Measurements from ENCODE around the gene CTIF. TPM values are rescaled to one million over a fixed set of nuclear protein-coding genes. Genes with fewer than 3 reads are reported as not detected.

Gene CTIF
- total and polyA plus RNA-seq, 4 donors: 12.2 to 45.7 (median 32.6) TPM

GRCh38 chr18:48667276-48668254 is 128.7 kb downstream of the CTIF start:
- Histone ChIP-seq H3K27me3 (ENCODE audit: control insufficient read depth in 3 of 3, insufficient read depth in 3 of 3, low read length in 2 of 3) (no peaks in the 10 kb centered on the region), H3K27ac (ENCODE audit: low read depth in 1 of 2, low read length in 1 of 2) (no peak overlapping the region), H3K9me3 (ENCODE audit: control insufficient read depth in 4 of 4, insufficient read depth in 3 of 4, low read length in 3 of 4) (peaks cover 0 to 6% (median 3%) of the 10 kb centered on the region in 4 donors), H3K9ac (ENCODE audit: insufficient read depth in 1 of 2, low read length in 2 of 2) (no peak overlapping the region), H3K36me3 (ENCODE audit: control insufficient read depth in 4 of 4, insufficient read depth in 4 of 4, low read length in 4 of 4) (peaks cover 13 to 35% (median 20%) of the 10 kb centered on the region in 4 donors), H3K4me1 (ENCODE audit: control insufficient read depth in 5 of 5, insufficient read depth in 5 of 5, low read length in 5 of 5) (peaks cover 0 to 9% (median 6%) of the 10 kb centered on the region in 5 donors), H3K4me3 (no peak overlapping the region)
- DNase-seq: no peak
- WGBS, 2 donors: 94 to 95% methylated on average over 13 of the region's 13 CpGs
- TF ChIP-seq, protein P1, sequence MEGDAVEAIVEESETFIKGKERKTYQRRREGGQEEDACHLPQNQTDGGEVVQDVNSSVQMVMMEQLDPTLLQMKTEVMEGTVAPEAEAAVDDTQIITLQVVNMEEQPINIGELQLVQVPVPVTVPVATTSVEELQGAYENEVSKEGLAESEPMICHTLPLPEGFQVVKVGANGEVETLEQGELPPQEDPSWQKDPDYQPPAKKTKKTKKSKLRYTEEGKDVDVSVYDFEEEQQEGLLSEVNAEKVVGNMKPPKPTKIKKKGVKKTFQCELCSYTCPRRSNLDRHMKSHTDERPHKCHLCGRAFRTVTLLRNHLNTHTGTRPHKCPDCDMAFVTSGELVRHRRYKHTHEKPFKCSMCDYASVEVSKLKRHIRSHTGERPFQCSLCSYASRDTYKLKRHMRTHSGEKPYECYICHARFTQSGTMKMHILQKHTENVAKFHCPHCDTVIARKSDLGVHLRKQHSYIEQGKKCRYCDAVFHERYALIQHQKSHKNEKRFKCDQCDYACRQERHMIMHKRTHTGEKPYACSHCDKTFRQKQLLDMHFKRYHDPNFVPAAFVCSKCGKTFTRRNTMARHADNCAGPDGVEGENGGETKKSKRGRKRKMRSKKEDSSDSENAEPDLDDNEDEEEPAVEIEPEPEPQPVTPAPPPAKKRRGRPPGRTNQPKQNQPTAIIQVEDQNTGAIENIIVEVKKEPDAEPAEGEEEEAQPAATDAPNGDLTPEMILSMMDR (IDR thresholded peaks at IDR 0.05; ENCODE audit: control extremely low read depth, extremely low read depth): no peak
- no peak for ATAC-seq (ENCODE audit: insufficient read depth, low FRiP score)

DNA sequence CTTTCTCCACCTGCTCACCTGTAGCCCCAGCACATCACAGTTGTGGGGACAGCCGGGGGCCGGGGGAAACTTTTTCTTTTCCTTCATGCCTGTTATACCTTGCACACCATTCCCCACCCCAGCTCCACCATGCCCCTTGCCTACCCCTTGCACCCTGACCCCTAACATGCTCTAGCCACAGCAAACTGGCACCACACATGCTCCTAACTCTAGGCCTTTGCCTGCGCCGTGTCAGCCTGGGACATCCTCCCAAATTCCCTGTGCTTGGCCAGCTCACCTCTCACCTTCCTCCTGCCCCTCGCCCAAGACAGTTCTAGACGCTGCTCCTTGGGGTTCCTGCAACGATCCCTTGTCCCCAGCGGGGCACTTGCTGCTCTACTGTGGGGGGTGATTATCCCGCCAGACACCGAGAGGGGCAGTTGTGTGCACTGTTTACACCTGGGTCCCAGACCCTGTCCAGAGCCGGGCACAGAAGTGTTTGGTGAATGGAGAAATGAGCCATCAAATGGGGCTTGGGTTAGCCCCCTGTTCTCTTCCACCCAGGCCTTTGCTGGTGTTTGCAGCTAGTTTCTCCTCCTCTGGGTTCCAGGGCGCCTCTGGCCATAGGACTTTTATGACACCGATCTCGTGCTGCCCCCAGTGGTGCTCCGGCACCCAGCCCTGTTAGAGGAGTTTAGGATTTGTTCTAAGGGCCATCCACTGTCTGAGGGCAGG is 129.8 kb downstream of the CTIF start:
- H3K4me1 ChIP-seq (ENCODE audit: control insufficient read depth in 5 of 5, insufficient read depth in 5 of 5, low read length in 5 of 5): peaks cover 0 to 7% (median 0%) of the 10 kb centered on the region in 5 donors
- peaks cover 13 to 35% (median 20%) of the 10 kb centered on the region in 4 donors for H3K36me3 ChIP-seq (ENCODE audit: control insufficient read depth in 4 of 4, insufficient read depth in 4 of 4, low read length in 4 of 4)
- peaks cover 0 to 6% (median 3%) of the 10 kb centered on the region in 4 donors for H3K9me3 ChIP-seq (ENCODE audit: control insufficient read depth in 4 of 4, insufficient read depth in 3 of 4, low read length in 3 of 4)

GRCh38 chr18:48669180-48669675 is 130.4 kb downstream of the CTIF start:
- DNase-seq (no peak), ATAC-seq (ENCODE audit: insufficient read depth, low FRiP score) (no peak)
- WGBS, 2 donors: 68 to 84% methylated on average over 3 of the region's 3 CpGs
- H3K4me3 ChIP-seq: no peak overlapping the region
- H3K9me3 ChIP-seq (ENCODE audit: control insufficient read depth in 4 of 4, insufficient read depth in 3 of 4, low read length in 3 of 4): peaks cover 0 to 6% (median 3%) of the 10 kb centered on the region in 4 donors
- peaks cover 0 to 3% (median 0%) of the 10 kb centered on the region in 5 donors for H3K4me1 ChIP-seq (ENCODE audit: control insufficient read depth in 5 of 5, insufficient read depth in 5 of 5, low read length in 5 of 5)
- H3K9ac ChIP-seq (ENCODE audit: insufficient read depth in 1 of 2, low read length in 2 of 2): no peak overlapping the region
- TF ChIP-seq, protein P1 (IDR thresholded peaks at IDR 0.05; ENCODE audit: control extremely low read depth, extremely low read depth): no peak
- H3K27me3 ChIP-seq (ENCODE audit: control insufficient read depth in 3 of 3, insufficient read depth in 3 of 3, low read length in 2 of 3): no peaks in the 10 kb centered on the region
- H3K27ac ChIP-seq (ENCODE audit: low read depth in 1 of 2, low read length in 1 of 2): no peak overlapping the region
- H3K36me3 ChIP-seq (ENCODE audit: control insufficient read depth in 4 of 4, insufficient read depth in 4 of 4, low read length in 4 of 4): peaks cover 13 to 35% (median 20%) of the 10 kb centered on the region in 4 donors

More for the DNA sequence above, 129.8 kb downstream of the CTIF start:
- Histone ChIP-seq H3K4me3 (no peak overlapping the region), H3K27me3 (ENCODE audit: control insufficient read depth in 3 of 3, insufficient read depth in 3 of 3, low read length in 2 of 3) (no peaks in the 10 kb centered on the region), H3K27ac (ENCODE audit: low read depth in 1 of 2, low read length in 1 of 2) (no peak overlapping the region), H3K9ac (ENCODE audit: insufficient read depth in 1 of 2, low read length in 2 of 2) (no peak overlapping the region)
- TF ChIP-seq, protein P1 (IDR thresholded peaks at IDR 0.05; ENCODE audit: control extremely low read depth, extremely low read depth): no peak
- WGBS, 2 donors: 93 to 94% methylated on average over 15 of the region's 15 CpGs
- ATAC-seq (ENCODE audit: insufficient read depth, low FRiP score): no peak
- DNase-seq: no peak
